Measurements from ENCODE around the gene VSNL1.

The VSNL1 gene

GRCh38 chr2:17682098-17682857, 141.8 kb downstream of the VSNL1 start:
- H3K4me3 ChIP-seq (ENCODE audit: control insufficient read depth, low read depth, low read length): no peak overlapping the region
- DNase-seq (ENCODE audit: low read depth): no peak

GRCh38 chr2:17683981-17684380, 143.5 kb downstream of the VSNL1 start:
- DNase-seq (ENCODE audit: low read depth): no peak
- H3K4me3 ChIP-seq (ENCODE audit: control insufficient read depth, low read depth, low read length): no peak overlapping the region
- no peak for TF ChIP-seq CTCF (IDR thresholded peaks at IDR 0.05; ENCODE audit: control insufficient read depth, insufficient read depth, low read depth, low read length, missing control alignments)

More at GRCh38 chr2:17682098-17682857, 141.8 kb downstream of the VSNL1 start:
- TF ChIP-seq CTCF (IDR thresholded peaks at IDR 0.05; ENCODE audit: control insufficient read depth, insufficient read depth, low read depth, low read length, missing control alignments): no peak

- no peak overlapping the region for H3K4me3 ChIP-seq (ENCODE audit: control insufficient read depth, low read depth, low read length)
- no peak for DNase-seq (ENCODE audit: low read depth)
- no peak for TF ChIP-seq CTCF (IDR thresholded peaks at IDR 0.05; ENCODE audit: control insufficient read depth, insufficient read depth, low read depth, low read length, missing control alignments)
Observed at GRCh38 chr2:17688600-17688999, 148.1 kb downstream of the VSNL1 start.

- no peak for TF ChIP-seq CTCF (IDR thresholded peaks at IDR 0.05; ENCODE audit: control insufficient read depth, insufficient read depth, low read depth, low read length, missing control alignments)
- no peak overlapping the region for H3K4me3 ChIP-seq (ENCODE audit: control insufficient read depth, low read depth, low read length)
- DNase-seq (ENCODE audit: low read depth): no peak
Observed at GRCh38 chr2:17689010-17689409, 148.5 kb downstream of the VSNL1 start.

GRCh38 chr2:17690776-17691175, 150.3 kb downstream of the VSNL1 start:
- DNase-seq (ENCODE audit: low read depth): no peak
- TF ChIP-seq CTCF (IDR thresholded peaks at IDR 0.05; ENCODE audit: control insufficient read depth, insufficient read depth, low read depth, low read length, missing control alignments): no peak
- no peak overlapping the region for H3K4me3 ChIP-seq (ENCODE audit: control insufficient read depth, low read depth, low read length)

All from AG09309 (cell line).